ENCODE data around the gene PRSS27. TPM values are rescaled to one million over a fixed set of nuclear protein-coding genes. Genes with fewer than 3 reads are reported as not detected.

PRSS27 gene
- polyA plus RNA-seq, 1 of the 3 experiments (the other 2 are of a cell fraction): 7.7 TPM

DNA sequence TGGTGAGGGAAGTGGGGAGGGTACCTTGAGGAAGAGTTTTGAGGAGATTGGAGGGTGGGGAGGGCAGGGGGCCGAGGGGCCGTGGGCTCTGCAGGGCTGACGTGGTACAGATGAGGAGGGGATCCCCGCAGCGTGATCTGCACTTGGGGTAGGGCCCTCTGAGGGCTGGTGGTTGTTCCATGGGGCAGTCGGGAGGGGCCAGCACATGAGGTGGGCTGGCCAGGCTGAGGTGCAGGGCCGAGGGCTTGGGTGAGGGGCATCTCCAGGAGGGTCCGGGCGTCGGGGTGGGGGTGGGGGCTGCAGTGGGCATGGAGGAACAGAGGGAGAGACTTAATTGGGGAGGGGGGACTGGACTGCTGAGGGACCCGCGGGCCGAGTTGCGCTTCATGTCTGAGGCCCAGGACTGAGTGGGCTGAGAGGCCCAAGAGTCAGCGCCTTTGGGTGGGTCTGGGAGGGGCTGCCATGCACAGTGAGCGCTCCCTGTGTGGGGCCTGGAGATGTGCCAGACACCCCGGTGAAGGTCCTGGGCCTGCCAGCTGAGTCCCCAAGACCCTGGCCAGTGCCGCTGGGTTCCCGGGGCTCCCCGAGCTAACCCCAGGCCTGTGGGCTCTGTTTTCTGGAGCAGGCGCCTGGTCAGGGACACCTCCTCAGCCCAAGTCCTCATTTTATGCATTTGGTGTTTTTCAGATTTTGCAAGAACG lies 13.3 kb downstream of the PRSS27 start (continued):
- TF ChIP-seq, protein P1, sequence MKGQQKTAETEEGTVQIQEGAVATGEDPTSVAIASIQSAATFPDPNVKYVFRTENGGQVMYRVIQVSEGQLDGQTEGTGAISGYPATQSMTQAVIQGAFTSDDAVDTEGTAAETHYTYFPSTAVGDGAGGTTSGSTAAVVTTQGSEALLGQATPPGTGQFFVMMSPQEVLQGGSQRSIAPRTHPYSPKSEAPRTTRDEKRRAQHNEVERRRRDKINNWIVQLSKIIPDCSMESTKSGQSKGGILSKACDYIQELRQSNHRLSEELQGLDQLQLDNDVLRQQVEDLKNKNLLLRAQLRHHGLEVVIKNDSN (IDR thresholded peaks at IDR 0.05; ENCODE audit: borderline replicate concordance, low read depth): no peak
- TF ChIP-seq FOXJ3 (CRISPR knock-in tag; IDR thresholded peaks at IDR 0.05): no peak
- no peak for TF ChIP-seq NRF1 (IDR thresholded peaks at IDR 0.05; ENCODE audit: low read depth, low read length)
- no peak for TF ChIP-seq NFIC (IDR thresholded peaks at IDR 0.05; ENCODE audit: borderline replicate concordance)
- TF ChIP-seq CHD2 (IDR thresholded peaks at IDR 0.05; ENCODE audit: low read length, partially characterized antibody): no peak
- TF ChIP-seq ELF1 (IDR thresholded peaks at IDR 0.05): no peak

DNA sequence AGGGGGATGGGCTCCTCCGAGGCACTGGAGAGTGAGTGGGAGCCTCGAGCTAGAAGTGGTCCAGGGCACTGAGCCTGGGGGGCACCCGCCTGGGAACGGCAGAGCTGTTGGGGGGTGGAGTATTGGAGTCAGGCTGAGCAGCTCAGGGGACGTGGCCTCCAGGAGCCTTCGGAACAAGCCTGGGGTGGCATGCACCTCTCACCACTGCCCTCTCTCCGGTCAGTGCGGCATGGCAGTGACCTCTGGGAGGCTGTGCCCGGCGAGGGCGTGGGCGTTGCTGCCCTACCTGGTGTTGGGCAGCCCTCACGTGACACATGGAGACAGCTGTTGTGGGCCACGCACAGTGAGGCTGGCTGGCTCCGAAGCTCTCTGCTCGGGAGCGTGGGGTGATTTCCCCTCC lies 13.9 kb downstream of the PRSS27 start:
- H3K4me2 ChIP-seq: no peak overlapping the region
- no peaks in the 10 kb centered on the region for H3K9me2 ChIP-seq
- H3K36me3 ChIP-seq (replicated peaks in 1 of 2; ENCODE audit: control insufficient read depth in 1 of 2, insufficient read depth in 2 of 2, low read length in 1 of 2): peaks cover 0 to 62% of the 10 kb centered on the region in 2 experiments
- 100% methylated on average over 6 of the region's 17 CpGs for WGBS (ENCODE audit: low lambda C conversion rate)
- ChIA-PET CTCF (interaction anchor here (0.6 to 0.7 kb wide), 2 partner anchors 9 to 221 kb away, joined by 3 read pairs; no protein-coding TSS in a partner anchor), POLR2A (no interaction called here)
- 0 out of 2 replicates have a peak, but pooled peaks cover 4% of the 10 kb centered on the region for H3K79me2 ChIP-seq (ENCODE audit: insufficient read depth)
- no peaks in the 10 kb centered on the region for H4K20me1 ChIP-seq (ENCODE audit: insufficient read depth)
- TF ChIP-seq, protein P2, sequence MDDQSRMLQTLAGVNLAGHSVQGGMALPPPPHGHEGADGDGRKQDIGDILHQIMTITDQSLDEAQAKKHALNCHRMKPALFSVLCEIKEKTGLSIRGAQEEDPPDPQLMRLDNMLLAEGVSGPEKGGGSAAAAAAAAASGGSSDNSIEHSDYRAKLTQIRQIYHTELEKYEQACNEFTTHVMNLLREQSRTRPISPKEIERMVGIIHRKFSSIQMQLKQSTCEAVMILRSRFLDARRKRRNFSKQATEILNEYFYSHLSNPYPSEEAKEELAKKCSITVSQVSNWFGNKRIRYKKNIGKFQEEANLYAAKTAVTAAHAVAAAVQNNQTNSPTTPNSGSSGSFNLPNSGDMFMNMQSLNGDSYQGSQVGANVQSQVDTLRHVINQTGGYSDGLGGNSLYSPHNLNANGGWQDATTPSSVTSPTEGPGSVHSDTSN (IDR thresholded peaks at IDR 0.05): no peak
- TF ChIP-seq RCOR1 (IDR thresholded peaks at IDR 0.05; ENCODE audit: low read length) (no peak), RAD21 (IDR thresholded peaks at IDR 0.05; ENCODE audit: low read length) (no peak), POLR2AphosphoS5 (IDR thresholded peaks at IDR 0.05; ENCODE audit: low read depth, low read length) (no peak), MXI1 (IDR thresholded peaks at IDR 0.05; ENCODE audit: low read depth, low read length) (no peak), GABPA (IDR thresholded peaks at IDR 0.05; ENCODE audit: low read depth) (no peak), EP300 (IDR thresholded peaks at IDR 0.05; ENCODE audit: borderline replicate concordance in 1 of 2, low read depth in 1 of 2, low read length in 1 of 2) (no peak), NRF1 (IDR thresholded peaks at IDR 0.05; ENCODE audit: low read depth, low read length) (no peak), SIN3A (IDR thresholded peaks at IDR 0.05; ENCODE audit: borderline replicate concordance, low read depth, low read length) (no peak), EZH2phosphoT487 (IDR thresholded peaks at IDR 0.05; ENCODE audit: borderline replicate concordance, low read depth) (no peak), TAF1 (IDR thresholded peaks at IDR 0.05; ENCODE audit: borderline replicate concordance, low read depth, low read length) (no peak), RFX5 (IDR thresholded peaks at IDR 0.05; ENCODE audit: low read length) (no peak), FOXJ3 (CRISPR knock-in tag; IDR thresholded peaks at IDR 0.05) (no peak), FOXM1 (IDR thresholded peaks at IDR 0.05; ENCODE audit: low read depth) (no peak), FOSL2 (IDR thresholded peaks at IDR 0.05; ENCODE audit: borderline replicate concordance, low read depth) (no peak), YY1 (IDR thresholded peaks at IDR 0.05; ENCODE audit: low read depth) (no peak)
- TF ChIP-seq, protein P3, sequence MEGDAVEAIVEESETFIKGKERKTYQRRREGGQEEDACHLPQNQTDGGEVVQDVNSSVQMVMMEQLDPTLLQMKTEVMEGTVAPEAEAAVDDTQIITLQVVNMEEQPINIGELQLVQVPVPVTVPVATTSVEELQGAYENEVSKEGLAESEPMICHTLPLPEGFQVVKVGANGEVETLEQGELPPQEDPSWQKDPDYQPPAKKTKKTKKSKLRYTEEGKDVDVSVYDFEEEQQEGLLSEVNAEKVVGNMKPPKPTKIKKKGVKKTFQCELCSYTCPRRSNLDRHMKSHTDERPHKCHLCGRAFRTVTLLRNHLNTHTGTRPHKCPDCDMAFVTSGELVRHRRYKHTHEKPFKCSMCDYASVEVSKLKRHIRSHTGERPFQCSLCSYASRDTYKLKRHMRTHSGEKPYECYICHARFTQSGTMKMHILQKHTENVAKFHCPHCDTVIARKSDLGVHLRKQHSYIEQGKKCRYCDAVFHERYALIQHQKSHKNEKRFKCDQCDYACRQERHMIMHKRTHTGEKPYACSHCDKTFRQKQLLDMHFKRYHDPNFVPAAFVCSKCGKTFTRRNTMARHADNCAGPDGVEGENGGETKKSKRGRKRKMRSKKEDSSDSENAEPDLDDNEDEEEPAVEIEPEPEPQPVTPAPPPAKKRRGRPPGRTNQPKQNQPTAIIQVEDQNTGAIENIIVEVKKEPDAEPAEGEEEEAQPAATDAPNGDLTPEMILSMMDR (IDR thresholded peaks at IDR 0.05): no peak
- TF ChIP-seq, protein P4, sequence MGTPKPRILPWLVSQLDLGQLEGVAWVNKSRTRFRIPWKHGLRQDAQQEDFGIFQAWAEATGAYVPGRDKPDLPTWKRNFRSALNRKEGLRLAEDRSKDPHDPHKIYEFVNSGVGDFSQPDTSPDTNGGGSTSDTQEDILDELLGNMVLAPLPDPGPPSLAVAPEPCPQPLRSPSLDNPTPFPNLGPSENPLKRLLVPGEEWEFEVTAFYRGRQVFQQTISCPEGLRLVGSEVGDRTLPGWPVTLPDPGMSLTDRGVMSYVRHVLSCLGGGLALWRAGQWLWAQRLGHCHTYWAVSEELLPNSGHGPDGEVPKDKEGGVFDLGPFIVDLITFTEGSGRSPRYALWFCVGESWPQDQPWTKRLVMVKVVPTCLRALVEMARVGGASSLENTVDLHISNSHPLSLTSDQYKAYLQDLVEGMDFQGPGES (IDR thresholded peaks at IDR 0.05; ENCODE audit: low read depth, low read length): no peak
- TF ChIP-seq, protein P1 (IDR thresholded peaks at IDR 0.05; ENCODE audit: borderline replicate concordance, low read depth): no peak
- TF ChIP-seq, protein P5, sequence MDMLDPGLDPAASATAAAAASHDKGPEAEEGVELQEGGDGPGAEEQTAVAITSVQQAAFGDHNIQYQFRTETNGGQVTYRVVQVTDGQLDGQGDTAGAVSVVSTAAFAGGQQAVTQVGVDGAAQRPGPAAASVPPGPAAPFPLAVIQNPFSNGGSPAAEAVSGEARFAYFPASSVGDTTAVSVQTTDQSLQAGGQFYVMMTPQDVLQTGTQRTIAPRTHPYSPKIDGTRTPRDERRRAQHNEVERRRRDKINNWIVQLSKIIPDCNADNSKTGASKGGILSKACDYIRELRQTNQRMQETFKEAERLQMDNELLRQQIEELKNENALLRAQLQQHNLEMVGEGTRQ (IDR thresholded peaks at IDR 0.05; ENCODE audit: borderline replicate concordance, low read depth, low read length): no peak
- H3K27ac ChIP-seq (ENCODE audit: low read depth in 2 of 2, low read length in 1 of 2): no peak overlapping the region
- no peaks in the 10 kb centered on the region for H3F3A ChIP-seq (replicated peaks; ENCODE audit: insufficient read depth)
- no peak overlapping the region for H3K4me3 ChIP-seq (ENCODE audit: low read depth in 2 of 2, low read length in 1 of 2)
- DNase-seq: no peak
- no peaks in the 10 kb centered on the region for H3K27me3 ChIP-seq (ENCODE audit: insufficient read depth)
- no peaks in the 10 kb centered on the region; a peak in 1 of 4 replicates for H3K4me1 ChIP-seq (ENCODE audit: control insufficient read depth in 1 of 2, insufficient read depth in 2 of 2, low read depth in 1 of 2, low read length in 1 of 2)
- no peak overlapping the region for H2AFZ ChIP-seq (ENCODE audit: low read depth)
- no peak overlapping the region for H3K9ac ChIP-seq
- no peaks in the 10 kb centered on the region for H3K9me3 ChIP-seq
